Airway epithelial cell (primary cell): ENCODE data around the gene ZC3H7B. TPM values are rescaled to one million over a fixed set of nuclear protein-coding genes. Genes with fewer than 3 reads are reported as not detected.

Experiments used
- total RNA-seq: library from RNA; depleted of rRNA; stranded (reverse); fragments of >200 nt; gene quantifications from 2 replicates; pipeline ENCODE4 v1.2.3, GENCODE V29; 2015

The ZC3H7B gene, protein sequence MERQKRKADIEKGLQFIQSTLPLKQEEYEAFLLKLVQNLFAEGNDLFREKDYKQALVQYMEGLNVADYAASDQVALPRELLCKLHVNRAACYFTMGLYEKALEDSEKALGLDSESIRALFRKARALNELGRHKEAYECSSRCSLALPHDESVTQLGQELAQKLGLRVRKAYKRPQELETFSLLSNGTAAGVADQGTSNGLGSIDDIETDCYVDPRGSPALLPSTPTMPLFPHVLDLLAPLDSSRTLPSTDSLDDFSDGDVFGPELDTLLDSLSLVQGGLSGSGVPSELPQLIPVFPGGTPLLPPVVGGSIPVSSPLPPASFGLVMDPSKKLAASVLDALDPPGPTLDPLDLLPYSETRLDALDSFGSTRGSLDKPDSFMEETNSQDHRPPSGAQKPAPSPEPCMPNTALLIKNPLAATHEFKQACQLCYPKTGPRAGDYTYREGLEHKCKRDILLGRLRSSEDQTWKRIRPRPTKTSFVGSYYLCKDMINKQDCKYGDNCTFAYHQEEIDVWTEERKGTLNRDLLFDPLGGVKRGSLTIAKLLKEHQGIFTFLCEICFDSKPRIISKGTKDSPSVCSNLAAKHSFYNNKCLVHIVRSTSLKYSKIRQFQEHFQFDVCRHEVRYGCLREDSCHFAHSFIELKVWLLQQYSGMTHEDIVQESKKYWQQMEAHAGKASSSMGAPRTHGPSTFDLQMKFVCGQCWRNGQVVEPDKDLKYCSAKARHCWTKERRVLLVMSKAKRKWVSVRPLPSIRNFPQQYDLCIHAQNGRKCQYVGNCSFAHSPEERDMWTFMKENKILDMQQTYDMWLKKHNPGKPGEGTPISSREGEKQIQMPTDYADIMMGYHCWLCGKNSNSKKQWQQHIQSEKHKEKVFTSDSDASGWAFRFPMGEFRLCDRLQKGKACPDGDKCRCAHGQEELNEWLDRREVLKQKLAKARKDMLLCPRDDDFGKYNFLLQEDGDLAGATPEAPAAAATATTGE
- total RNA-seq, result 34.7 and 39.1 TPM in 2 replicates

DNA sequence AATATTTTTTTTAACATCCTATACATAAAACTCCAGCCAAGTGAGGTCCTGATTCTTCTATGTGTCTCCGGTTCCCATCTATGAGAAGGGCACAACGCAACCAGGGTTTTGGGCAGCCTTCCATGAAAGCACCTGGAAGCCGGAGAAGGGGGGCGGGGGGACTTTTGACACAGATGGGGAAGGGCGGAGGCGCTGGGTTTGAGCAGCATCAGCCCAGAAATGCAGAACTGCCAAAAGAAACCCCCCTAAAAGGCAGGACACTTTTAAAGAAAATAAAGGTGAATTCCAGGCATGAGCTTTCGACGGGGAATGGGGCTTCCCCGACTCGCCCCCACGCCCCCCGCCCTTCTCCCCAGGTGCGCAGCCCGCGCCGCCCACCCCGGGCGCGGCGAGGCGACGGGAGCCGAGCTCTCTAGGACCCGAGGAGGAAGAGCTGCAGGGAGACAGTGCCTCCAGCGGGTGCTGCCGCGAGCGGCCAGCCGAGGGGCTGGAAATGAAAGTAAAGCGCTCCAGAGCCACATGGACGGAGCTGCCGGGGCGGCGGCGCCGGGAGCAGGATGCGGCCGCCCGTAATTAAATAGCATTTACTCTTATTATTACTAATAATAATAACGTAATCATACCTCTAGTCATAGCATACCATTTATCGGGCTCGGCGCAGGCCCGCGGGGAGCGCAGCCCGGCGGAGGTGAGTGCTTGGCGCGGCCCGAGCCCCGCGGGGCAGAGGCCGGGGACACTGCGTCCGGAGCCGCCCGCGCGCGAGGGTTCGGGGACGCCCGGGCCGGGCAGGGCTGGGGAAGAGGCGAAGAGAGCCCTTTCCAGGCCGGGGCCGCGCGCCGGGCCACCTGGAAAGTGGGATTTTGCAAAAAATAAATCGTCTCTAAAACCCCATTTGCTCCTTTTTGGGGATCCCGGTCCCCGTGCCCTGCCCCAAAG lies at the start of gene ZC3H7B:
Gene ZC3H7B, plus strand, starts transcription at position 441 of the 936 bp plus-strand sequence. CDS start 19,136 bp downstream, outside the sequence.

DNA sequence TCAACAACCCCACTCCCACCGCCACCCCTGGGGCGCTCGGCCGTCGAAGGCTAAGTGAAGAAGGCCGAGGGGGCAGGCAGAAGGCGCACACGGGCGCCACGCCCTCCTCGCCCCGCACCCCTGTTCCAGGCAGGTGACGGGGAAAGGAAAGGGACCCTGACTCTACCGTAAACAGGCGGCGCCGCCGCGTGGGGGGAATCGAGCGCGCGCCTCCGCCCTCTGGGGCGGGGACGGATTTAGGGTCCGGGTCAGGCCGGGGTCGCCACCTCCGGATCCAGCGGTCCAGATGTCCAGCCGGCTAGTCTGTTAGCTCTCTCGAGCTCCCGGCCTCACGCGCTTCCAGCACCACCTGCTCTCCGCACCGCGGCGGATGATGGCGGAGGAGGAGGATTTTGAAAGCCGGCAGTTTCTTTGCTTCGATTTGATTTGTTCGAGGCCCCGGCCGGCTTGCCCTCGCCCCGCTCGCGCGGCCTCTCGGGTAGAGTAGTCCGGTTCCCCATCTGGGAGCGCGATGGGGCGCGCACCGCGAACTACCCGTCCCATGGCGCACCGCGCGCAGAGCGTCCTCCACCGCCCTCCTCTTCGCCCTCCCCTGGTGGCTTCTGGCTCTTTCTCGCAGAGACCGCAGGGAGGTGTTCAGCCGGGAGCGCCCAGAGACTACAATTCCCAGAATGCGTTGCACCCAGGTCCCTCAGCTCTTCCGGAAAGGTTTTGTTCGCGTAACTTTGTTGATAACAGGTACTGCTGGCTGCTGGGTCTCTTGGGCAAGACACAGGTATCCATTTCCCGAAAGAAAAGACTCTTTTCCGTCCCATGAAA lies 15.3 kb upstream of the ZC3H7B start, which contains the start of gene RANGAP1:
Gene RANGAP1, minus strand, starts transcription at position 368 of the 819 bp plus-strand sequence. CDS start 5,143 bp downstream, outside the sequence.

DNA sequence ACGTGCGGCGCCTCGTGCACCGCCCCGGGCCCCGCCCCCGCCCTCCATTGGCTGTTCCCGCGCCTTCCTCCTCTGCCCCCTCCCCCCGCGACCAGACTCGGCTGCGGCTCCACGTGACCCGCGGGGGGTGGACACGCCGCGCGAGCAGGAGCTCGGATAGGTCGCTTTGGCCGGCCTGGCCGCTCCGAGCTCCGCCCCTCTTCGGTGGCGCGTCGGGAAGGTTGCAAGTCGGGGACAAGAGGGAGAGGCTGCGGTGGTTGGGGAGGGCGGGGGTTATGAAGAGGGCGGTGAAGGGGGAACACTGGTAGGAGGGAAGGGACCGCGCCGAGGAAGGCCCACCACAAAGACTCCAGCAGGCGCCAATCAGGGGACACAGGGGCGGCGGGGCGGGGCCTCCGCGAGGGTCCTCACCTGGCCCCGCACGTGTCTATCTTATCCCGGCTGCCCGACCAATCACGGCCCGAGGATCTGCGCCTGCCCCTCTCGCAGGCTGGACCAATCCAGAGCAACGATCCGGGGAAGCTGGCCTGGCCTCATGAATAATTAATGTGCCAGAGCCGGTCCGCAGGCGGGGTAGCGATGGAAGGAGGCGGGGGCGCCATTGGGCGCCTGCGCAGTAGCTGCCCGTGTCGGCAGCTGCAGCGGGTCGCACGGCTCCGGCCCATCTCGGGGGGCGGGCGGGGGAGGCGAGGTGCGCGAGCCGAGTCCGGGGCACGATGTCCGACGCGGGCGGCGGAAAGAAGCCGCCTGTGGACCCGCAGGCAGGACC lies 80.2 kb downstream of the ZC3H7B start, which contains the start of gene TEF:
Gene TEF, plus strand, starts transcription at position 614 of the 769 bp plus-strand sequence. Its CDS starts 103 bp downstream, at position 717.

Other genes with a start within 250 kb of the ZC3H7B start
- gene EP300, start 208.9 kb upstream of the ZC3H7B start, total RNA-seq, result 12.6 and 25.5 TPM in 2 replicates
- 14.5 and 19.3 TPM in 2 replicates for gene L3MBTL2, start 96.2 kb upstream of the ZC3H7B start, total RNA-seq
- gene CHADL, start 60.6 kb upstream of the ZC3H7B start, total RNA-seq, result 2.1 and 3.9 TPM in 2 replicates
- 150 and 153 TPM in 2 replicates for gene RANGAP1, start 15.3 kb upstream of the ZC3H7B start, total RNA-seq
- 5.4 and 7.6 TPM in 2 replicates for gene TEF, start 80.4 kb downstream of the ZC3H7B start, total RNA-seq
- gene TOB2, start 145.3 kb downstream of the ZC3H7B start, total RNA-seq, result 19.7 and 31.9 TPM in 2 replicates
- gene PHF5A, start 167.2 kb downstream of the ZC3H7B start, total RNA-seq, result 42.9 and 62.2 TPM in 2 replicates
- gene ACO2, start 167.6 kb downstream of the ZC3H7B start, total RNA-seq, result 83.1 and 104 TPM in 2 replicates
- 11.4 and 13.8 TPM in 2 replicates for gene POLR3H, start 242.9 kb downstream of the ZC3H7B start, total RNA-seq